GM18526 (cell line): ENCODE data around the gene CFAP20DC.

Experiments
- POLR2A ChIP-seq: IDR thresholded peaks from 3 replicates; pipeline ENCODE4 v1.6.1; 2011; ENCODE audit not compliant: insufficient read length; ENCODE audit errors: extremely low read depth

The CFAP20DC gene

DNA sequence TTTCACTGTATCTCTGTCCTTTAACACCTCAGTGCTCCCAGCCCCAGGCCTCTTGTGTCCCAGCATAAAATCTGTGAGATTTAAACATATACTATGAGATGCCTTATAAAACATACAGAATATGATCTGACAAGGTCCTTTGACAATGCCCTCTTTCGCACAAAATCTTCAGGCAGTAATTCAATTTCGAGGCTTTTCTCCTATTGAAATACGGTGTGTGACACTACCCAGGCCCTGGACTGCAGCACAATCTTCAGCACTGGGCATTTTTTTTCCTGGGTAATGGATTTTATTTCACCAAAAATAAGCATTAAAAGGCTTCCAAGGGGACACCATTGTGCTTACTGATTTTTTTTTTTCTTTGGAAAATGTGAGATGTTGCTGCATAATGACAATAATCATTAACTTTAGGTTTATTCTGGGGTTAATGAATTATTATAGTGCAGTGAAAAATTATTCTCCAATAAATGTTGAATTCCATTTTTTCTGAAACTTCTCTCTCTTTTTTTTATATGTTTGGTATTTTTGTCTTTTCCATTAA lies 342.4 kb downstream of the CFAP20DC start:
- TF ChIP-seq POLR2A = no peak

DNA sequence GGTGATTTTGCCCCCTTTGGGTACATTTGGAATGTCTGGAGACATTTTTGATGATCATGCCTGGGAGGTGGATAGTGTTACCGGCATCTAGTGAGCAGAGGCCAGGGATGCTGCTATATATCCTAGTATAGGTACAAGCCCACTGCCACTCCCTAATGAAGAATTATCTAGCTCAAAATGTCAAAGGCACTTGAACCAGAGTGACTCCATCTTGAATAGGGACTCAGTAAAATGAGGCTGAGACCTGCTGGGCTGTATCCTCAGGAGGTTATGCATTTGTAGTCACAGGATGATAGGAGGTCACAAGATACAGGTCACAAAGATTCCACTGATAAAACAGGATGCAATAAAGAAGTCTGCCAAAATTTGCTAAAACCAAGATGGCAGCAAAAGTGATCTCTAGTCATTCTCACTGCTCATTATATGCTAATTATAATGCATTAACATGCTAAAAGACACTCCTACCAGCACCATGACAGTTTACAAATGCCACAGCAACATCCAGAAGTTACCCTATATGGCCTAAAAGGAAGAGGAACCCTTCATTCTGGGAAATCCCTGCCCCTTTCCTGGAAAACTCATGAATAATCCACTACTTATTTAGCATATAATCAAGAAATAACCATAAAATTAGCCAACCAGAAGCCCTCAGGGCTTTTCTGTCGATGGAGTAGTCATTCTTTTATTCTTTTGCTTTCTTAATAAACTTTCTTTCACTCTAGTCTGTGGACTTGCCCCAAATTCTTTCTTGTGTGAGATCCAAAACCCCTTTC lies 343.2 kb downstream of the CFAP20DC start:
- no peak for TF ChIP-seq POLR2A

DNA sequence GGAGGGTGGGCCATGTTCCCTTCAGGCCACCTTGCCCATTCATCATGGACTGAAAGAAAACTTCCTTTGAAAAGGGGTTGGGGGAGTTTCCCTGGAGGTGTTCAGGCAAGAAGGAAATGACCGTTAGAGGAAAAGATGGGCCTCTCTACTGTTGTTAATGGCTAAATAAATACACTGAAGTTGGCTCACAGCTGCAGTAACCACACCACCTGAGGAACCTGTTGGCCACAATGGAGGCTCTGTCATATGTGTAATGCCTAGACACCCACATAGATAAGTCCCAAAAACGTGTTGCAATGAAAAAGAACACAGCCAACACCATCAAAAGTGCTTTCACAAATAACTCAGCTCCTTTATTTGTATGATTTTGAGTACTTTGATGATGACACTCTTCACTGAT lies 345.1 kb downstream of the CFAP20DC start:
- no peak for TF ChIP-seq POLR2A

DNA sequence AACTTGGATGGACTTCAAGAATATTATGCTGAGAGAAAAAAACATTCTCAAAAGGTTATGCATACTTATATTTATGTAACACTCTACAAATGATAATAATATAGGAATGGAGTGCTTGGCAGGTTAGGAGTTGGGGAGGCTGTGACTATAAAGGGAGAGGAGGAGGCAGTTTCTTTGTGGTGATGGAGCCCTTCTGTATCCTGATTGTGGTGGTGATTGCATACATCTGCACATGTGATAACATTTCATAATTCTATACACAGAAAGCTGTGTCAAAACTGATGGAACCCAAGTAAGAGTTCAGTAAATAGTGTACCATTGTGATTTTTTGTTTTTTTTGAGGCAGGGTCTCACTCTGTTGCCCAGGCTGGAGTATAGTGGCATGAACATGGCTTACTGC lies 351.6 kb downstream of the CFAP20DC start:
- TF ChIP-seq POLR2A = no peak

DNA sequence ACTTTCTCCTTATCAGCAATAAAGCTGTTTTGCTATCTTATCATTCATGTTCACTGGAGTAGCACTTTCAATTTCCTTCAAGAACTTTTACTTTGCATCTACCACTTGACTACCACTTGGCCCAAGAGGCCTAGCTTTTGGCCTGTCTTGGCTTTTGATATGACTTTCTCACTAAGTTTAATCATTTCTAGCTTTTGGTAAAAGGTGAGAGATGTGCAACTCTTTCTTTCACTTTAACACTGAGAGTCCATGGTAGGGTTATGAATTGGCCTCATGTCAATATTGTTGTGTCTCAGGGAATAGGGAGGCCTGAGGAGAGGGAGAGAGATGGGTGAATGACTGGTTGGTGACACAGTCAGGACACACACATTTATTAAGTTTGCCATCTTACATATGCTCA lies 352.3 kb downstream of the CFAP20DC start:
- no peak for TF ChIP-seq POLR2A

DNA sequence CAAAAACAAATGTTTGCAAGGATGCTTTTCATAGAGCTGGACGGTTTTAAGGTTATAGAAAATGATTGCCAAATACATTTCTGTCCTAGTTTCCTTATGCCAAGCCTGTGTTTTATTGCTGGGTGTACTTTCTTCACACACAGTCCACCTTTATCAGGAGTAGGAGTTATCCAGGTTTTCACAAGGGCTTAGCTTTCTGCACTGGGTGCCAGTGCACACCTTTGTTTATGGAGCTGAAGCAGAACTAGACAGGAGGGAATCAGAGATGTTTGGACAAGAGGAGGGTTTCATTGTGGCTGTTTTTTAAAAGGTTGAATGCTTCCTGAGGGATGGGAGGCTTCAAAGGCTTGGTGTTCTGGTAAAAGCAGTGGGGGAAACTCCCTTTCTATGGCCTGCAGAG lies 353.7 kb downstream of the CFAP20DC start:
- no peak for TF ChIP-seq POLR2A

DNA sequence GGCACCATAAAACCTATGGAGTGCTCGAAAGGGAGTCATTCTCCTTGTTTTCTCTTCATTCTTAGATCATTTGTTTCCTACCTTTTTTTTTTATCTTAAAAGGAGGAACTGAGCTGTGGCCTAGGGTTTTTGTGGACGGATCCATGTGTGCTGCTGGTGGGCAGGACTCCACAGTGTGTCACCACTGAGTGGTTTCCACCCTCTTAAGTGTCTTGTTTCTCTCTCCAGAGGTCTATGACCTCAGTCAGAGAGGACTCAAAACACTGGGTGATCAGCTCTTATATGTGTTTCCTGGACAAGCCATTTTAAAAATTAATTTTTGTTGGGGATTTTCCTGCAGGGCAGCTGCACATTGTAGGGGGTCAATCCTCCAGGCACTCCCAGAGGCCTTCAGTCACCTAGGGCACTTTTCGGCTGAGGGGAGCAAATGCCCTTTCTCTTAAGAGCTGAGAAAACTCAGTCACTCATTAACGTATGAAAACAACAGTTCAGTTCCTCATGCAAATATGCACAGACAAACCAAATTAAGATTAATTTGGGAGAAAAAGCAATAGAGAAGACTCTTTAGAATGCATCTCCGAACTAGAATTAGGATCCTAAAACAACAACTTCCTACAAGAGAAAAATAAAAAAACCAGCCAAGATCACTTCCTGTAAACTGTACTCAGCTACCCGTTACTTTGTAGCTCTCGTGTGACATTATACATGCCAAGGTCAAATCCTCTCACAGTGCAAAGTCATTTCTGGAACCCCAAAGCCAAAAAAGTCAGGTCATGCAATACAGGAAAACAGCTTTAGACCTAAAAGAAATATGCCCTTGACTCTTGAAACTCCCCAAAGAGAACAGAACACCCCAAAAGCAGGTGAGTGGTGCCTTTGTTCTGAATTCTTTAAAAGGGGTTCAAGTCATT lies 355.6 kb downstream of the CFAP20DC start:
- no peak for TF ChIP-seq POLR2A

DNA sequence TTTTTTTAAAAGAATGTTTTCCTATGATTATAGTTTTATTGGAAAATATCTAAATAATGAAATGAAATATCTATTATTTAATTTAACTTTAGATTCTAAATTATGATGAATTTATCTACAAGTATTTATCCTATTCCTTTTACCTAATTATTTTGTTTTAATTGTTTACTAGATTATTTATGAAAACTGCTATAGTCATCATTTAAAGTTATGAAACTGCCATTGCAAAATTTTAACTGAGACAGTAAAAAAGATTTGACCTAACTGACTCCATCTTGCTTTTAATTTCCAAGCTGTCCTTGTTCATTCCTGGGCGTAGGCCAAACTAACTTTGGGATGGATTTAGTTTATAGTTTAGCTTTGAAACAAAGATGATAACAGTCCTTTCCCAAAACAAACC lies 357.3 kb downstream of the CFAP20DC start:
- no peak for TF ChIP-seq POLR2A
